SW480 (cell line): ENCODE data around the gene MAGI3.
A peak's percentile ranks its signal among the peaks of the same experiment; 100 is the strongest.
"Not testable (repeated sequence)": the region's sequence is repeated elsewhere in the genome, so short reads cannot be mapped to it uniquely, and the experiment has no call there.

ENCODE experiments used
- DNase-seq: peaks from one replicate; pipeline ENCODE4 v3.0.0-alpha.2; 2016; ENCODE audit warnings: low spot score

Gene MAGI3

DNA sequence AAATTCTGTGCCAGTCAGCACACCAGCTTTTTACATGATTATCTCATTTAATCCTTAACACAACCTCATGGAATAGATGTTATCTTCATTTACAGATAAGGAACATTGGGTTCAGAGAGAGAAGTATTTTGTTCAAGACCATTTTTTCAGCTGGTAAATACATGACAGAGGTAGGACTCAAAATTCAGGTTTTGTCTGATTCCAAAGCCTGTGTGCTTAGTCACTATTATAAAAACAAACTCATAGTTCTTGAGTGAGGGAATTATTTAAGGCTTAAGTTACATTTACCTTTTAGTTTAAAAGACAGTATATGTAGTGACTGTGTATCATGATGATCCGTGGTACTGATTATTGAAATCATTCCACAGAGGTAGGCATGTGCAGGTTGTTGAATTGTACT is 125.2 kb downstream of the MAGI3 start:
- no peak for DNase-seq

DNA sequence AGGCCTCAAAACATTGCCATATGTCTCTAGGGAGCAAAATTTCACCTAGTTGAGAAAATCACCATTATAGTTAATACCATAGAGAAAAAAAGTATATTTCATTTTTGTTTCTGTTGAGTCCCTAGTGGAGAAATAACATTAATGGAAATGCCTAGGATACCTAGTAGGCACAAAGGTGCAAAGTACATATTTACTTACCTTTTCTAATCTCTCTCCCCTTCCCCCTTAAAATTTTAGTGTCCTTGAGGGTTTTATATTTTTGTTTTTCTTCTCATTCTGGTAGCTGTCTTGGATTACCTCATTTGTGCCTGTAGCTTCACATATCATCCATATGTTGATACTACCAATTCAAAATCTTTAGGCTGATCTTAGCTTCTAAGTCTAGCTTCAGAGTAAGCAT is 127.0 kb downstream of the MAGI3 start:
- no peak for DNase-seq

DNA sequence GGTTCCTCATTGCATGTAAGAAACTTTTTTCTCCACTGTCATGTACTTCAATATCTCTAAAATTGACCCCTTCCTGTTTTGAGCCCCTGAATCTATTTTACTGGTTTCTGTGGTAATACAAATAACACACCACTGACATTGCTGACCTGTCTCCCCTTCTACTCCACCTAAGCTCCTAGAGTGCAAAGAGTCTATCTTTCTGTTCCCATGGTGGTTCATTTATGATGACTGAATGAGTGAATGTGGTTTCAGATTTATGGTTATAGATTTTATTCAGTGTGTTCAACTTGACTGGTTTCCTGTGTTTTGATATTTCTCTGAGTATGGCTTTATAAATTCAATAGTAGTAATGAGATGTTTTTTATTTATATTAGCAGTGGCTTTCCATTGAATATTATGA is 127.7 kb downstream of the MAGI3 start:
- DNase-seq: no peak

- DNase-seq: no peak
These were observed 129.2 kb downstream of the MAGI3 start for GRCh38 chr1:113519556-113519955.

DNA sequence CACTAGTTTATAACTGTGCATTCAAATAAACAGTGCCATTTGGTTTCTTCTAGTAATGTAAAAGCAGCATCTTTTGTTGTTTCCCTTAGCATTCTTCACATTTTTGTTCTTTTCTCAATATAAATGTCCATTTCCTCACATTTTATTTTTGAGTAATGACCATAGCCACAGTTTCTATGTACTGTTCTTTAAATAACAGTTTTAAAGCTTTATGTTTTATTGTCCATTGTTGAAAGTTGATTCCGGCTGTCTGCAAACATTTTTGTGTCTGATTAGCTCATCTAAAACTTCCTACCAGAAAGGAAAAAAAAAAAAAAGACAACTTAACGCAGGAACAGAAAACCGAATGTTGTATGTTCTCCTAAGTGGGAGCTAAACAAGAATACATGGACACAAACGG is 139.7 kb downstream of the MAGI3 start:
- no peak for DNase-seq

- no peak for DNase-seq
These were observed 141.0 kb downstream of the MAGI3 start for GRCh38 chr1:113531321-113531720.

DNA sequence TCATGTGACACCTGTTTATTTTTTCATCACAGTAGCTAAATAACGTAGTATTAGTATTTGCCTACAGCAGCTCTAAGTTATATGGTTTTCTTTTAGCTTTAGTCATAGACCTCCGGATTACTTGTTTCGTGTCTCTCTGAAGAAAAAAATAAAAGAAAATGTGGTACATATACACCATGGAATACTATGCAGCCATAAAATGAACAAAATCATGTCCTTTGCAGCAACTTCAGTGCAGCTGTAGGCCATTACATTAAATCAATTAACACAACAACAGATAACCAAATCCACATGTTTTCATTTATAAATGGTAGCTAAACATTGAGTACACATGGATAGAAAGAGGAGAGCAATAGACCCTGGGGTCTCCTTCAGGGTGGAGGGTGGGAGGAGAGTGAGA is 142.7 kb downstream of the MAGI3 start:
- DNase-seq: no peak

DNA sequence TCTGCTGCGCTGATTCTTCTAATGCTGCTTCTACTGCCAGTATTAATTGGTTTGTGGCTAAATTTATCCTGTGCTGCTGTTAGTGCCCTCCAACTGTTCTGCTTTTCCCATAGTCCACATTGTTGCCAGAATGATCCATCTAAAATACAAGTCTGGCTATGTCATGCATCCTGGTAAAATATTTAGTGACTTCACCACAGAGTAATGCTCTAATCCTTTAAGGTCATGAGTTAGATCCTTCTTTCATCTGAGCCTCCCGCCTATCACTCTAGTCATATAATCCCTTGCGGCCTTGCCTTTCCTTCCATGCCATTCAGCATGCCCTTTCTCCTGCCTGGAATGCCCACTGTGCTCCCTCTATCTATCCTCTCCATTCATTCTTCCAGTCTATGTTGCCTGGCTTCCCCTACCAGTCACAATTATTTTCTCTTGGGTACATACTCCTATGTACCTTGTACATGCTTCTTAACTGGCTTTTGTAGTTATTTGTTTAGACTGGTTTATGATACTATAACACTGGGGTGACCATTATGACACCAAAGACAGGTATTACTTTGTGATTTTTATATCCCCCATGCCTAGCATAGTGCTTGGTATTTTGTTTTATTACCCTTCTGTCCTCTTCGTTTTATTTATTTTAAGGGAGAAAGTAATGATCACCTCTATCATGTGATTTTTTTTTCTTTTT is 144.0 kb downstream of the MAGI3 start:
- no peak for DNase-seq

DNA sequence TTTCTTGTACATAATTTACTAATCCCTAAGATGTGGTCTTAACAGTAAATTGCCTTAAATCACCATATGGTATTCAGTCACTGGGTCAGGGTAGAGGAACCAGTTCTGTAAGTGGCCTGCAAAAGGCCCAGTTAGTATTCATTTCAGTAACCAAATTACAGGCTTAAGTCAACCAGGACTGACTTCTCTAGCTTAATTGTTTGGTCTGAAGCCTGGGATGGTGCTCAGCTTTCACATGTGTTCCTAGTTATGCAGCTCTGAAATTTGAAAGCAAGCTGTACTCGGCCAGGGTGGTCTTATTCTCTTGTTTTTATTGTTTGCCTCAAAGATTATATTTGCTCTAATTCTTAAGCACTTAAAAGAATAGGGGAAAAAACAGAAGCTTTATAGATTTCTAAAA is 144.6 kb downstream of the MAGI3 start:
- DNase-seq: no peak

DNA sequence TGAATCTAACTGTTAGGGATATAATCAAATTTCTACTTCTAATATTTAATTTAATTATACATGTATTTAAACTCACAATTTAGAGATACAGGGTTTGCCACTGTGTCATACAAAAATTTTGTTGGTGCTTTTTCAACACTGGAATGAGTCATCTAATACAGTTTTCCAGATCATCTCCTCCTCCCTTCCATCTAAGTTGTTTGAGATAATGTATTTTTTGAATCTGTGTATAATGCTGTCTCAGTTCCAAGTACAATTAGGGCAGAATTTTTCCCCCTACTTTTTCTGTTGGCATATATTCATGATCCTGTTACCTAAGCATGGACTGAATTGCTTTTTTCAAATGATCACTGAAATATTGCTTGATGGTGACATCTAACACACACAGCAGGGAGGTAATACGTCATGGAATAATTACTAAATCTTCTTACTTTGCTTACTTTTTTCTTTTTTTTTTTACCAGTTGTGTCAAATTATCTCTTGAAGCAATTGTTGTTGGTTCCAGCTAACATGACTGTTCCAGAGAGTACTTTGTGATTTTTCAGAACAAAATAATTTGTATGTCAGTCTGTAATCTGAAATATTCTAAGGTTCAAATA is 146.0 kb downstream of the MAGI3 start:
- no peak for DNase-seq

GRCh38 chr1:113538225-113538624 is 147.9 kb downstream of the MAGI3 start:
- DNase-seq: no peak

- DNase-seq: no peak
These were observed 150.0 kb downstream of the MAGI3 start for GRCh38 chr1:113540335-113540734.

GRCh38 chr1:113541106-113541505 is 150.8 kb downstream of the MAGI3 start:
- no peak for DNase-seq

DNA sequence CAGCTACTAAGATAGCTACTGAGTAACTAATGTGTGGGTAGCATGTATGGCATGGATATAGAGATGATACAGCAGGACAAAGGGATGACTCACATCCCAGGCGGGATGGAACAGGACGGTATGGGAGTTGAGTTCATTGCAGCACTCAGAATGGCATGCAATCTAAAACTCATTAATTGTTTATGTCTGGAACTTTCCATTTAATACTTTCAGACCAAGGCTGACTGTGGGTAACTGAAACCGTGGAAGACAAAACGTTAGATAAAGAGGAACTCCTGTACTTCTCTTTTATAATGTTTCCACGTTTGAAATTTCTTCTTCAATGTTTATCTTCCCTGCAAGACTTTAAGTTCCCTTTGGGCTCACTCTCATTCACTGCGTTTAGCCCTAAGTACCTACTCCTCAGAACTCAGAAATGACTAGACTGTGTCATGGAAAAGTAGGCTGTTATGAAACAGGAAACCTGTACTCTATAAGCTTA is 151.9 kb downstream of the MAGI3 start:
- DNase-seq: peak; percentile 52

- DNase-seq: no peak
These were observed 152.8 kb downstream of the MAGI3 start for GRCh38 chr1:113543110-113543509.

DNA sequence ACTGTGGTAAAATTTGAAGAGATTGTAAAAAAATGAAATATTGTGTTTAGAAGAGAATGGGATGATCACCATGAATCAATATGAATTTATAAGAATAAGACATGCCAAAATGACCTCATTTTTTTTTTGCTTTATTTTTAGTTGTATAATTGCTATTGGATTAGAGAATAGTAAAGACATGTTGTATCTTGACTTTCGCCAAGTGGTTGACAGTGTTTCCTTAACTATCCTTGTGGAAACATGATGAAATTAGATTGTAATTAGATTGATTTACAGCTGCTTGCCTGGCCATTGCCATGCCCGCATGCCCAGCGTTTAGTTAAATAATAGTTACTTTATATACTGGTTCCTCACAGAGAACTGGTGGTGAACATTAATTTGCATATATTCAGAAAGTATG is 154.9 kb downstream of the MAGI3 start:
- no peak for DNase-seq

- no peak for DNase-seq
These were observed 155.3 kb downstream of the MAGI3 start for GRCh38 chr1:113545626-113546025.

DNA sequence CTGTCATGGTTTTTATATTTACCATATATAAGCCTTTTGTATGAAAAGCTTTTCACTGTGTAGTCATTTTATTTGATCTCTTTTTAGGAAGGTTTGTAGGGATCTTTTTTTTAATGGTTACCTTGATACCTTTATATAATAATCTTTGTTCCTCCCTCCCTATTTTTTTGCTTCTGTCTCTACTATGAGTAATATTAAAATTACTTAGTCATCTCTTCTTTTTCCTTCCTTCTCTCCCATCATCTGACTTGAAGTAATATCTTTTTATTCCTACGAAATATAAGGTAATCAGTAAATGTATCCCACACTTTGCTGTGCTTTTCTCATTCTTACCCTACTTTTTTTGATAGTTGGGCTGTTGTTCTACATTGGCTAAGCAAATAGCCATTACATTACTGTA is 161.4 kb downstream of the MAGI3 start:
- DNase-seq: no peak

DNA sequence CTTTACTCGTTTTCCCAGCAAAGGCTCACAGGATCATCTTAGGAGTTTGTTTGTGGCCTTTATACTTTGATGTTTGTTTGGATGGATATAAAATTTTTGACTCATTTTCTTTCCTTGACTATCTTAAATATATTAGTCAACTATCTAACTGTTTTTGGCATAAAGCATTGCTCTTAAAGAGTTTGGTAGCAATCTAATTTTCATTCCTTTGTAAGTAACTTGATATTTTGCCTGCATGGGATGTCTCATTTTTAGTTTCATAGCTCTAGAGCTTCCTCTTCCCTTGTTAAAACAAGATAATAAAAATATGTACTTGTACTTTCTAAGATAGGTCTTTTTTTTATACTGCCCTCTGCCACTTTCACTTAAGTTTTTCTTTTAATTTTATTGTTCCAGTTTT is 161.9 kb downstream of the MAGI3 start:
- DNase-seq: no peak

- DNase-seq: no peak
These were observed 166.9 kb downstream of the MAGI3 start for GRCh38 chr1:113557187-113557586.

- DNase-seq: no peak
These were observed 175.3 kb downstream of the MAGI3 start for GRCh38 chr1:113565621-113566020.

DNA sequence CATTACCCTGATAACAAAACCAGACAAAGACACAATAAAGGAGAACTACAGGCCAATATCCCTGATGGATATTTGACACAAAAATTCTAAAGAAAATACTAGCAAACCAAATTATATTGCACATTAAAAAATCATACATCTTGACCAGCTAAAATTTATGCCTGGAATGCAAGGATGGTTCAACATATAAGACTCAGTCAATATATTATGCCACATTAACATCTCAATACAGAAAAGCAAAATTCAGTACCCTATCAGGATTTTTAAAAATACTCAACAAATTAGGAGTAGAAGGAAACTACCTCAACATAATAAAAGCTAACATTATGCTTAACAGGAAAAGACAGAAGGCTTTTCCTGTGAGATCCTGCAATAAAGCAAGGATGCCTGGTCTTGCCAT is 177.1 kb downstream of the MAGI3 start:
- DNase-seq: no peak

- DNase-seq: not testable (repeated sequence)
These were observed 185.5 kb downstream of the MAGI3 start for GRCh38 chr1:113575744-113576260.

DNA sequence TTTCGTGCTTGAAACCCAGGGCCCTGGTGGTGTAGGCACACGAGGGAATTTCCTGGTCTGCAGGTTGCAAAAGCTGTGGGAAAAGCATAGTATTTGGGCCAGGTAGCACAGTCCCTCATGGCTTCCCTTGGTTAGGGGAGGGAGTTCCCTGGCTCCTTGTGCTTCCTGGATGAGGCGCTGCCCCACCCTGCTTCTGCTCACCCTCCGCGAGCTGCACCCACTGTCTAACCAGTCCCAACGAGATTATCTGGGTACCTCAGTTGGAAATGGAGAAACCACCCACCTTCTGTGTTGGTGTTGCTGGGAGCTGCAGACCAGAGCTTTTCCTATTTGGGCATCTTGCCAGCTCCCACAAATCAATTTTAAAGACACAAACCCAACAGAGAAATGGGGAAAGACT is 186.0 kb downstream of the MAGI3 start:
- DNase-seq: no peak
